GM10266 (cell line): ENCODE results near the gene KRT4.

Experiments used
- DNase-seq: peaks from one replicate; pipeline ENCODE4 v3.0.0; 2012; ENCODE audit errors: extremely low spot score
- TF ChIP-seq, protein P1 (sequence below): IDR thresholded peaks from 2 replicates; pipeline ENCODE4 v1.5.1; 2012; ENCODE audit warnings: mild to moderate bottlenecking, low read depth; ENCODE audit not compliant: control insufficient read depth, insufficient read depth; ENCODE audit errors: missing control alignments

Gene KRT4

DNA sequence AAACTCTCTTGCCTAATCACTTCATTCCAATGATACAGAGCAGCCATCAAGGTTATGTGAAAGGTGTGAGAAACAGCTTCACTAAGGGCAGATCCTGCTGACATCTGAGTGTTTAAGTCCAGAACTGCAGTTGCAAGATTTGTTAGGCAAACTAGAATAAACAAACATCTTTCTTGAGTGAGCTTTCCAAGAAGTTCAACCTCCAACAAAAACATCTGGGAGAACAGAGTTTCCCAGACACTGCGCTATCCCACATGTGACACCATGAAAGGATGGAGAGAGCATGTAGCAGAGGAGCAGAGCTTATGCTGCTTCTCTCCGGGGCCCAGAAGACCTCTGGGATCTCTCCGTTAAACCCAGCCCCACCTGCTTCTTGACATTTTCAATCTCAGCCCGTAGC lies 42.4 kb downstream of the KRT4 start:
- DNase-seq, result no peak
- TF ChIP-seq, protein P1, sequence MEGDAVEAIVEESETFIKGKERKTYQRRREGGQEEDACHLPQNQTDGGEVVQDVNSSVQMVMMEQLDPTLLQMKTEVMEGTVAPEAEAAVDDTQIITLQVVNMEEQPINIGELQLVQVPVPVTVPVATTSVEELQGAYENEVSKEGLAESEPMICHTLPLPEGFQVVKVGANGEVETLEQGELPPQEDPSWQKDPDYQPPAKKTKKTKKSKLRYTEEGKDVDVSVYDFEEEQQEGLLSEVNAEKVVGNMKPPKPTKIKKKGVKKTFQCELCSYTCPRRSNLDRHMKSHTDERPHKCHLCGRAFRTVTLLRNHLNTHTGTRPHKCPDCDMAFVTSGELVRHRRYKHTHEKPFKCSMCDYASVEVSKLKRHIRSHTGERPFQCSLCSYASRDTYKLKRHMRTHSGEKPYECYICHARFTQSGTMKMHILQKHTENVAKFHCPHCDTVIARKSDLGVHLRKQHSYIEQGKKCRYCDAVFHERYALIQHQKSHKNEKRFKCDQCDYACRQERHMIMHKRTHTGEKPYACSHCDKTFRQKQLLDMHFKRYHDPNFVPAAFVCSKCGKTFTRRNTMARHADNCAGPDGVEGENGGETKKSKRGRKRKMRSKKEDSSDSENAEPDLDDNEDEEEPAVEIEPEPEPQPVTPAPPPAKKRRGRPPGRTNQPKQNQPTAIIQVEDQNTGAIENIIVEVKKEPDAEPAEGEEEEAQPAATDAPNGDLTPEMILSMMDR, result no peak

DNA sequence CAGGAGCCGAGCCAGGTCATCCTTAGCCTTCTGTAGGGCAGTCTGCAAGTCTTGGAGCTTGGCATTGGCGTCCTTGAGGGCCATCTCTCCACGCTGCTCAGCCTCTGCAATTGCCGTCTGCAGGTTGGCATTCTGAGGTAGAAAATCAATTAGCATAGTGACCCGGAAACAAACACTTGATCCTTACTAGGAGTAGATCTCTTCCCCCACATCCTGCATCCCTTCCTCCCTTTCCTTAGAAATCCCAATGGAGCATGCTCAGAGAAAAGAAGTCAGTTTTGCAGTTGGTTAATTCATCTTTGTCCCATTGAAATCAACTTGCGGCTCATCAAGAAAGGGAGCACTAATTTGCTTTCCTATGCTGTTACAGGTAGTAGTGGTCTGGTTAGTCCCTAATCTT lies 42.8 kb downstream of the KRT4 start:
- no peak for DNase-seq
- TF ChIP-seq, protein P1, result no peak

GRCh38 chr12:52769946-52770345 lies 44.0 kb downstream of the KRT4 start:
- DNase-seq, result no peak
- TF ChIP-seq, protein P1, result no peak

DNA sequence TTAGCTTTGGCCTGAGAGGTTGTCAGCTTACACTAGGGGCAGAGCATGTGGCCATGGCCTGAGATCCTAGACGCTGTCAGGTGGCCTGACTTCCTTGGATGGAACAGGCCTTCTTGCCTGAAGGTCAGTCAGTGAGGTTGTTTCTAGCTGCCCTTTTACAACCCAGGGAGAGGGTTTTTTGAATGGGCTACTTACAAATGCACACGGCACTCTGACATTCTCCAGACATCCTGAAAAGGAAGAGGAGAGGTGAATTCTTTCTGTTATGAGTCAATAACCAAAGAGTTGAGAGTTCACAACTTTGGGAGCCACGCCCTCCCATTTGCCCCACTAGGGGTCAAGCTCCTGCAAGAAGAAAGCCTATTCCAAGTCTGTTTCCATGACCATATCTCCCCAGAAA lies 44.6 kb downstream of the KRT4 start:
- DNase-seq, result no peak
- TF ChIP-seq, protein P1, result no peak

DNA sequence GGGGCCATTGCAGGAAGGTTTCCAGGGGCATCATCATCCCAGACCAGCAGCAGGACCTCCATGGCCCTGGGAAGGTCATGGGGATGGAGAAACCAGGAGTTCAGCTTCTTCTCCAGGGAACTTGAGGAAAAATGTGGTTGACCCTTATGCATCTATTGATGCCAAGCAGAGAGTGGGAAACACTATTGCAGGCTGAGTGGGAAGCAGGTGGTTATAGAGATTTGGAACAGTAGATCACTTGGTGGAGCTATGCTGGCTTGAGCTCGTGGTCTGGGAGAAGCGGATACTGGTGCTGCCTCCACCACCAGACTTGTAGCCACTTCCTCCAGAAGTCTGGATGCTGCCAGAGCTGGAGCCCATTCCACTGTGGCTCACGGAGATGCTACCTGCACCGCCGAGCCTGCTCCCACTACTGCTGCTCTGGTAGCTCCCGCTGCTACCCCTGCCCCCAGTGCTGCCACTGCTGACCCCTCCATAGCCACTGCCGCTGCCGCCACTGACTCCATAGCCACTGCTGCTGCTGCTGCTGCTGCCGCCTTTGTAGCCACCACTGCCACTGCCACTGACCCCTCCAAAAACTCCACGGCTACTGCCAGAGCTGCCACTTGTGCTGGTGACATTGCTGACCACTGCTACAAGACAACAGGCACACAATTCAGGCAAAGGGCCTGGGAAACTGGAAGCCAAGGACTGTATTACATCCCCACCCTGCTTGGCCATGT lies 45.3 kb downstream of the KRT4 start:
- TF ChIP-seq, protein P1, result no peak
- no peak for DNase-seq

DNA sequence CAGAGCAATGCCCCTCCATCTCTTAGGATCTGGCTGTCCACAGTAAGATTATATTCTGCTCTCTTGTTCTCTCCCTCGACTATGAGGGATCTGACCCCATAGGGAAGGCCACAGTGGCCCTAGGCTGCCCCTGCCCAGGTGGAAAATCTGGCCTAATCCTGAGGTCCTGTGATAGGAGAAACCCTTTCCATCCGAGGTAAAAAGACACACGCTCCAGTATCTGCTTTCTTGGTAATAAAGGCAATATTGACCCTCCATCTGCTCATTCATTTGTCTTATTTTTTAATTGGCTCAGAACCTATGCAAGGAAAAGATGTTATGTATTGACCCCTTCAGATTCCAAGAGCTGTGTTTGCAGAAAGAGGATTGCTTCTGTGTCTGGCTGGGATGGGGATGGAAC lies 46.5 kb downstream of the KRT4 start:
- TF ChIP-seq, protein P1, result no peak
- no peak for DNase-seq

DNA sequence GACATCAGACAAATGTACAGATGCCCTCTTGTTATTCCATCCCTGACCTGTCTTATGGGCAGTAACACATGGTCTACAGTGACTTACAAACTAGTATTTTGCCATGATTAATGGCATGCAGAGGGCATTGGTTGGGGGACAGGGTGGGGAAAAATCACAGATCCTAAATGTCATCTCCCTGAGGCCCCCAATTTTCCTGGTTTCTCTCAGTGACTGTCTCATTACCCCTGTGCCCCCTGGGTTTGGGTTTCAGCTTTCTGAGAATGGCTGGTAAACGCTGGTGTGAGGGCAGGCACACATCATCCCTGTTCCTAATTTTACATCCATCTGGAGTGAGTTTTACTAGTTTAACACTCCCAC lies 46.9 kb downstream of the KRT4 start:
- TF ChIP-seq, protein P1, result no peak
- DNase-seq, result no peak
